Activated CD4-positive, alpha-beta T cell treated with anti-CD3 and anti-CD28 coated beads, Interleukin-2, amount 10 ng/mL, durations not matched to agents 24 days and 14 days (primary cell): ENCODE measurements around the gene STRBP. TPM values are rescaled to one million over a fixed set of nuclear protein-coding genes. Genes with fewer than 3 reads are reported as not detected.
A peak's percentile ranks its signal among the peaks of the same experiment; 100 is the strongest.

Experiments used
- DNase-seq: peaks from one replicate; pipeline ENCODE4 v3.0.0; 2022
- H3K27ac Mint-ChIP-seq: one replicate; pipeline ENCODE4 v1.8.0; 2022; ENCODE audit warnings: mild to moderate bottlenecking, mixed read lengths
- H3K27me3 Mint-ChIP-seq: one replicate; pipeline ENCODE4 v1.8.0; 2022; ENCODE audit warnings: mixed read lengths
- H3K36me3 Mint-ChIP-seq: one replicate; pipeline ENCODE4 v1.8.0; 2022; ENCODE audit warnings: low read depth, mild to moderate bottlenecking, mixed read lengths
- H3K4me1 Mint-ChIP-seq: one replicate; pipeline ENCODE4 v1.8.0; 2021; ENCODE audit warnings: mixed read lengths
- H3K4me3 Mint-ChIP-seq: one replicate; pipeline ENCODE4 v1.8.0; 2022; ENCODE audit warnings: mild to moderate bottlenecking, moderate library complexity, mixed read lengths
- H3K9me3 Mint-ChIP-seq: one replicate; pipeline ENCODE4 v1.8.0; 2021; ENCODE audit warnings: mixed read lengths
- intact Hi-C: fragments of 100-400 bp; cut with micrococcal nuclease; formaldehyde crosslinking; loops from one replicate; pipeline ENCODE4 v1.15.1; 2023
- total RNA-seq: library from RNA; stranded (reverse); gene quantifications from 2 replicates; pipeline ENCODE4 v1.2.3, GENCODE V29; 2022

The STRBP gene
- total RNA-seq, 1 donor from 2014 or later, result 25.8 TPM

GRCh38 chr9:123113185-123113584 lies 155.2 kb downstream of the STRBP start:
- no peak for DNase-seq
- no peaks in the 10 kb centered on the region for H3K36me3 Mint-ChIP-seq
- no peak overlapping the region for H3K4me3 Mint-ChIP-seq
- H3K27me3 Mint-ChIP-seq, result no peaks in the 10 kb centered on the region
- H3K4me1 Mint-ChIP-seq, result peaks cover 9% of the 10 kb centered on the region
- no peaks in the 10 kb centered on the region for H3K9me3 Mint-ChIP-seq
- intact Hi-C loops, result no loop called here
- H3K27ac Mint-ChIP-seq, result no peak overlapping the region

- no peaks in the 10 kb centered on the region for H3K36me3 Mint-ChIP-seq
- no peak overlapping the region for H3K4me3 Mint-ChIP-seq
- H3K27ac Mint-ChIP-seq, result no peak overlapping the region
- no peaks in the 10 kb centered on the region for H3K27me3 Mint-ChIP-seq
- H3K4me1 Mint-ChIP-seq, result peaks cover 9% of the 10 kb centered on the region
- DNase-seq, result peak; percentile 62
- H3K9me3 Mint-ChIP-seq, result no peaks in the 10 kb centered on the region
- intact Hi-C loops, result no loop called here
These were observed 156.1 kb downstream of the STRBP start for GRCh38 chr9:123112015-123112975.

- no peaks in the 10 kb centered on the region for H3K9me3 Mint-ChIP-seq
- H3K27me3 Mint-ChIP-seq, result no peaks in the 10 kb centered on the region
- H3K4me3 Mint-ChIP-seq, result no peak overlapping the region
- DNase-seq, result no peak
- H3K36me3 Mint-ChIP-seq, result peaks cover 4% of the 10 kb centered on the region
- intact Hi-C loops, result no loop called here
- H3K27ac Mint-ChIP-seq, result peak overlapping the region; percentile 51
- H3K4me1 Mint-ChIP-seq, result peaks cover 9% of the 10 kb centered on the region
These were observed 156.9 kb downstream of the STRBP start for GRCh38 chr9:123111427-123112014.

GRCh38 chr9:123109540-123110279 lies 158.7 kb downstream of the STRBP start:
- Mint-ChIP-seq H3K4me3 (no peak overlapping the region), H3K27me3 (no peaks in the 10 kb centered on the region), H3K27ac (no peak overlapping the region), H3K9me3 (no peaks in the 10 kb centered on the region), H3K36me3 (peaks cover 4% of the 10 kb centered on the region), H3K4me1 (peaks cover 9% of the 10 kb centered on the region)
- intact Hi-C loops, result no loop called here
- DNase-seq, result no peak

- intact Hi-C loops, result no loop called here
- H3K36me3 Mint-ChIP-seq, result peaks cover 4% of the 10 kb centered on the region
- H3K9me3 Mint-ChIP-seq, result no peaks in the 10 kb centered on the region
- no peak for DNase-seq
- H3K27me3 Mint-ChIP-seq, result no peaks in the 10 kb centered on the region
- H3K4me3 Mint-ChIP-seq, result no peak overlapping the region
- H3K27ac Mint-ChIP-seq, result no peak overlapping the region
- peaks cover 9% of the 10 kb centered on the region for H3K4me1 Mint-ChIP-seq
These were observed 159.4 kb downstream of the STRBP start for GRCh38 chr9:123108976-123109375.

- Mint-ChIP-seq H3K36me3 (peaks cover 4% of the 10 kb centered on the region), H3K27me3 (no peaks in the 10 kb centered on the region), H3K4me3 (no peak overlapping the region), H3K9me3 (no peaks in the 10 kb centered on the region), H3K4me1 (peaks cover 9% of the 10 kb centered on the region), H3K27ac (peak overlapping the region; percentile 28)
- DNase-seq, result no peak
- intact Hi-C loops, result no loop called here
These were observed 160.6 kb downstream of the STRBP start for GRCh38 chr9:123107639-123108285.

- intact Hi-C loops, result no loop called here
- no peaks in the 10 kb centered on the region for H3K9me3 Mint-ChIP-seq
- H3K27me3 Mint-ChIP-seq, result no peaks in the 10 kb centered on the region
- no peak for DNase-seq
- H3K4me3 Mint-ChIP-seq, result no peak overlapping the region
- H3K36me3 Mint-ChIP-seq, result peaks cover 4% of the 10 kb centered on the region
- H3K4me1 Mint-ChIP-seq, result no peaks in the 10 kb centered on the region
- H3K27ac Mint-ChIP-seq, result no peak overlapping the region
These were observed 162.9 kb downstream of the STRBP start for GRCh38 chr9:123105490-123105889.

GRCh38 chr9:123104807-123105206 lies 163.6 kb downstream of the STRBP start:
- H3K4me1 Mint-ChIP-seq, result no peaks in the 10 kb centered on the region
- no peaks in the 10 kb centered on the region for H3K27me3 Mint-ChIP-seq
- H3K9me3 Mint-ChIP-seq, result no peaks in the 10 kb centered on the region
- peaks cover 4% of the 10 kb centered on the region for H3K36me3 Mint-ChIP-seq
- intact Hi-C loops, result no loop called here
- H3K4me3 Mint-ChIP-seq, result no peak overlapping the region
- H3K27ac Mint-ChIP-seq, result no peak overlapping the region
- no peak for DNase-seq

- Mint-ChIP-seq H3K9me3 (no peaks in the 10 kb centered on the region), H3K36me3 (peaks cover 13% of the 10 kb centered on the region), H3K4me3 (no peak overlapping the region), H3K27me3 (no peaks in the 10 kb centered on the region), H3K4me1 (no peaks in the 10 kb centered on the region), H3K27ac (peak overlapping the region; percentile 35)
- no peak for DNase-seq
- intact Hi-C loops, result no loop called here
These were observed 165.8 kb downstream of the STRBP start for GRCh38 chr9:123102375-123103113.

- no peak for DNase-seq
- Mint-ChIP-seq H3K36me3 (peaks cover 21% of the 10 kb centered on the region), H3K9me3 (no peaks in the 10 kb centered on the region), H3K4me1 (no peaks in the 10 kb centered on the region), H3K4me3 (no peak overlapping the region), H3K27me3 (no peaks in the 10 kb centered on the region), H3K27ac (no peak overlapping the region)
- intact Hi-C loops, result no loop called here
These were observed 168.8 kb downstream of the STRBP start for GRCh38 chr9:123099548-123099947.

- H3K27me3 Mint-ChIP-seq, result no peaks in the 10 kb centered on the region
- no peaks in the 10 kb centered on the region for H3K9me3 Mint-ChIP-seq
- H3K36me3 Mint-ChIP-seq, result peaks cover 24% of the 10 kb centered on the region
- no peak for DNase-seq
- no peak overlapping the region for H3K27ac Mint-ChIP-seq
- intact Hi-C loops, result no loop called here
- no peaks in the 10 kb centered on the region for H3K4me1 Mint-ChIP-seq
- no peak overlapping the region for H3K4me3 Mint-ChIP-seq
These were observed 169.3 kb downstream of the STRBP start for GRCh38 chr9:123099042-123099441.

GRCh38 chr9:123098096-123098459 lies 170.3 kb downstream of the STRBP start:
- Mint-ChIP-seq H3K27ac (no peak overlapping the region), H3K36me3 (peaks cover 31% of the 10 kb centered on the region)

GRCh38 chr9:123097430-123098095 lies 170.8 kb downstream of the STRBP start:
- peaks cover 36% of the 10 kb centered on the region for H3K36me3 Mint-ChIP-seq
- H3K27ac Mint-ChIP-seq, result no peak overlapping the region
- no peaks in the 10 kb centered on the region for H3K4me1 Mint-ChIP-seq
- H3K9me3 Mint-ChIP-seq, result no peaks in the 10 kb centered on the region
- intact Hi-C loops, result no loop called here
- no peaks in the 10 kb centered on the region for H3K27me3 Mint-ChIP-seq
- DNase-seq, result no peak
- no peak overlapping the region for H3K4me3 Mint-ChIP-seq

More at GRCh38 chr9:123098096-123098459, 170.3 kb downstream of the STRBP start:
- no peaks in the 10 kb centered on the region for H3K9me3 Mint-ChIP-seq
- H3K27me3 Mint-ChIP-seq, result no peaks in the 10 kb centered on the region
- H3K4me3 Mint-ChIP-seq, result no peak overlapping the region
- no peaks in the 10 kb centered on the region for H3K4me1 Mint-ChIP-seq
- DNase-seq, result no peak
- intact Hi-C loops, result no loop called here
